Measurements from ENCODE around the gene KIAA0408.

- TF ChIP-seq CTCF (IDR thresholded peaks at IDR 0.05) (no peak), POLR2A (IDR thresholded peaks at IDR 0.05; ENCODE audit: low read depth) (no peak), POLR2AphosphoS5 (IDR thresholded peaks at IDR 0.05) (no peak)
These were observed 35.3 kb downstream of the KIAA0408 start for GRCh38 chr6:127423921-127424320.

Measured in esophagus muscularis mucosa (tissue), 3 donors.